IPS-18c (cell line): Measurements from ENCODE around the gene PRRT2.
"Not testable (repeated sequence)": the region's sequence is repeated elsewhere in the genome, so short reads cannot be mapped to it uniquely, and the experiment has no call there.

Source experiments
- H3K4me3 ChIP-seq: 2 replicates; pipeline ENCODE4 v1.7.0; 2013; ENCODE audit warnings: low read depth, mild to moderate bottlenecking, low read length, moderate library complexity; ENCODE audit not compliant: insufficient read depth
- H3K9me3 ChIP-seq: one replicate; pipeline ENCODE4 v1.6.1; 2013; ENCODE audit warnings: mild to moderate bottlenecking, low read length, moderate library complexity; ENCODE audit not compliant: control insufficient read depth, insufficient read depth

Gene PRRT2

GRCh38 chr16:29787155-29787554, 24.8 kb upstream of the PRRT2 start:
- H3K9me3 ChIP-seq, H3K4me3 ChIP-seq: not testable (repeated sequence)

DNA sequence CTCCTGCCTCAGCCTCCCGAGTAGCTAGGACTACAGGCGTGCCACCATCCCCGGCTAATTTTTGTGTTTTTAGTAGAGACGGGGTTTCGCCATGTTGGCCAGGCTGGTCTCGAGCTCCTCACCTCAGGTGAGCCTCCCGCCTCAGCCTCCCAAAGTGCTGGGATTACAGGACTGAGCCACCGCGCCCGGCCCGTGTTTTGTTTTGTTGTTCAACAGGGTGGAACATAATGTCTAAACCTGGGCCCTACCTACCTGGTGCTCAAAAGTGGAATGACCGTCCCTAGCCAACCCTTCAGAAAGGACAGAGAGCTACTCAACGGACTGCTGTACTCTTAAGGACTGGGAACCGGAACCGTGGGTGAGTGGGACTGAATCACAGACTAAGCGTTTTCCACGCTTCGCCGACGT, 22.2 kb upstream of the PRRT2 start:
- Histone ChIP-seq H3K4me3 (peak overlapping the region; percentile 77), H3K9me3 (no peaks in the 10 kb centered on the region)

DNA sequence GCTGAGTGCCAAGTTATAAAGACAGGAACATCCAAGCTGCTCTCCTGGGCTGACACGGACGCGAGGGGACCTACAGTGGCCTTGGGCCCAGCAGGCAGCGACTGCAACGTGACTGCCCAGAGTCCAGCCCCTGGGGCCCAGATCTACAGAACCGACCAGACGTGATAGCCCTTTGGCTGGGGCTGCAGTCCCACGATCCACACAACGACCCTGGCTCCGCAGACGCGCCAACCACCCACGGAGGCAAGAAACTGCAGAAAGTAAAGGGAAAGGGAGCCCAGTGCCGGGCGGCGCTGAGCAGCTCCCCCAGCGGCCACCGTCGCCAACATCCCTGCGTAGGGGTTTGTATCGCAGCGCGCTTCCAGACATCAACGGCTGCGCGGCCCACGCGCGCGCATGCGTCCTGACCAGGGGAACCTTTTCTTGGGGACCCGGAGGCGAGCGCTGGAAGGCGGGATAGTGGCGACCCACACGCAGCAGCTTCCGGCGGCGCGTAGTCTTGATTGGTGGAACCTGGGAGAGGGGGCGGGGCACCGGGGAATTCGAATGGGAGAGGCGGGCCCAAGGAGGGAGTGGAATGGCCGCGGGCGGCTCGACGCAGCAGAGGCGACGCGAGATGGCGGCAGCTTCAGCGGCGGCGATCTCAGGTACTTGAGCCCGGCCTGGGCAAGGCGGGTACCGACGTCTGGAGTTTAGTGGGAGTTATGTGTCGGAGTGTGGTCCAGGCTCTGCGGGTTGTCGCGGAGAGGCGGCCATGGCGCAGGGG, 21.6 kb upstream of the PRRT2 start, which contains the start of gene KIF22:
Gene KIF22 (plus strand): TSS at position 569 of the 766 bp plus-strand sequence. CDS start 9 bp downstream, at position 578.
- H3K4me3 ChIP-seq = peak within 1 kb of the TSS; percentile 86
- no peaks in the 10 kb centered on the region for H3K9me3 ChIP-seq

GRCh38 chr16:29790949-29791844, 20.8 kb upstream of the PRRT2 start:
- H3K4me3 ChIP-seq = peak overlapping the region; percentile 86
- no peaks in the 10 kb centered on the region for H3K9me3 ChIP-seq

GRCh38 chr16:29791845-29792807, 19.9 kb upstream of the PRRT2 start:
- Histone ChIP-seq H3K4me3 (peak overlapping the region; percentile 86), H3K9me3 (no peaks in the 10 kb centered on the region)

DNA sequence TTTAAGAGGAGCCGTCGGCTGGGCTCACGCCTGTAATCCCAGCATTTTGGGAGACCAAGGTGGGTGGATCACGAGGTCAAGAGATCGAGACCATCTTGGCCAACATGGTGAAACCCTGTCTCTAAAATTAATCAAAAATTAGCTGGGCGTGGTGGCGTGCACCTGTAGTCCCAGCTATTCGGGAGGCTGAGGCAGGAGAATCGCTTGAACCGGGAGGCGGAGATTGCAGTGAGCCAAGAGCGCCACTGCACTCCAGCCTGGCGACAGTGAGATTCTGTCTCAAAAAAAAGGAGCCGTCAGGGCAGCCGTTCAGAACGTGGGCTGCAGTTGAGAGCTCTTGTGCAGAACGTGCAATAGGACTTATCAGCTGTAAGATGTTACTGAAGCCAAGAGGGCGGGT, 18.8 kb upstream of the PRRT2 start:
- not testable (repeated sequence) for H3K4me3 ChIP-seq

DNA sequence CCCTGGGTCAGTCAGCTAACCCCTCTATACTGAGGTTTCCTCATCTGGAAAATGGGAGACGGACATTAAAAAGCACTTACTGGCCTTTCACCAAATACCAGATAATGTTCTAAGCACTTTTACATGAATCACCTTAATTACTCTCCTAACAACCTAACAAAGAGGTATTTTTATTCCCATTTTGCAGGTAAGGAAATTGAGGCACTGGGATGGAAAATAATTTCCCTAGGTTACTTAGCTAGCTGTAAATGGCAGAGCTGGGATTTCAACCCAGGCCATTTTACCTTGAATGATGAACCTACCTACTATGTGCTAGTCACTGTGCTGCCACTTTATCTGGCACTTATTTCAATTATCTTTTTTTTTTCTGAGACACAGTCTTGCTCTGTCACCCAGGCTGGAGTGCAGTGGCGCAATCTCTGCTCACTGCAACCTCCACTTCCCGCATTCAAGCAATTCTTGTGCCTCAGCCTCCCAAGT, 17.7 kb upstream of the PRRT2 start:
- H3K4me3 ChIP-seq = no peak overlapping the region
- H3K9me3 ChIP-seq = no peaks in the 10 kb centered on the region

More for the DNA sequence above, 18.8 kb upstream of the PRRT2 start:
- not testable (repeated sequence) for H3K9me3 ChIP-seq

- no peak overlapping the region; the same call in 1 of the 2 replicates for H3K4me3 ChIP-seq
- no peaks in the 10 kb centered on the region for H3K9me3 ChIP-seq
Observed at GRCh38 chr16:29802416-29802935, 9.5 kb upstream of the PRRT2 start.

DNA sequence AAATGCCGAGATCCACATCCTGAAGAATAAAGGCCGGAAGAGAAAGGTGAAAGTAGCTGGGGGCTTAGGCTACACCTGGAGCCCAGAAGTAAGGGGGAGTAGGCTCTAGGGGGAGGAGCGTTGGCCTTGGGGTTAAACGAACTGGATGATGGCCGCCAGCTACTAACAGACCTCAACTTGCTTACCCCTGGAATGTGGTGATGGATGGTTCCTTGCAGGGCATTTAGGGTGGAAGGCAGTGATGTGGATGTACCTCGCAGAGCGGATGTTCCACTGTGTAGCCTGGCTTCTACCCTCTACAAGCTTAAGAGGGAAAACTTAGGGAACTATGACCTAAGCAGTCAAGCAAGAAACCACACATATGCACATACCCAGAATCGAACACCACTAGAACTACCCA, 8.0 kb upstream of the PRRT2 start:
- no peak overlapping the region for H3K4me3 ChIP-seq
- H3K9me3 ChIP-seq = no peaks in the 10 kb centered on the region

DNA sequence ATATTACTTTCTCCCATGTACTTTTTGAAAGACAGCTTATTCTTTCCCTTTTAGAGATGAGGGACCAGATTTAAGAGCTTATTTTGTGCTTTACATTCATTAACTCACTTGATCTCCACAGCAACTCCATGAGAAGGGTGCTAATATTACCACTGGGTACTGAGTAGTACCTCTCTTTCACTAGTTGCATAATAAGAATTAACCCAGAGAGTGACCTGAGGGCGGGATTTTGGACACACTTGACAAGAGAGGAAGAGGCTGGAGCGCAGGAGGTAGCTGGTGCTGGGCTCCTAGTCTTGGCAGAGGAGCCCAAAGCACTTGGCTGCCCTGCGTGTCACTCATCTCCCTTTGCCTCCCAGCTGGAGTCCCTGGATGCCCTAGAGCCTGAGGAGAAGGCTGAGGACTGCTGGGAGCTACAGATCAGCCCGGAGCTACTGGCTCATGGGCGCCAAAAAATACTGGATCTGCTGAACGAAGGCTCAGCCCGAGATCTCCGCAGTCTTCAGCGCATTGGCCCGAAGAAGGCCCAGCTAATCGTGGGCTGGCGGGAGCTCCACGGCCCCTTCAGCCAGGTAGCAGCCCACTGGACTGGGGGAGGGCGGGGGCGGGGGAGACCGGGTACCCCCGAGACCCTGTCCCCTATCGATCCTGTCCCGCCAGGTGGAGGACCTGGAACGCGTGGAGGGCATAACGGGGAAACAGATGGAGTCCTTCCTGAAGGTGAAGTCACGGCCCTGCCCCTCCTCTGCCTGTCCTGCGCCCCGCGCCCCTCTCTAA, 7.3 kb upstream of the PRRT2 start:
- H3K4me3 ChIP-seq = peak overlapping the region; percentile 73

GRCh38 chr16:29805232-29806098, 6.5 kb upstream of the PRRT2 start:
- no peaks in the 10 kb centered on the region for H3K9me3 ChIP-seq
- peak overlapping the region; percentile 73 for H3K4me3 ChIP-seq

More for the DNA sequence above, 7.3 kb upstream of the PRRT2 start:
- no peaks in the 10 kb centered on the region for H3K9me3 ChIP-seq

GRCh38 chr16:29806099-29806579, 5.9 kb upstream of the PRRT2 start, which contains the start of gene MAZ:
MAZ (plus strand) TSS chr16:29806529; CDS start chr16:29806702, 173 bp downstream.
- Histone ChIP-seq H3K9me3 (no peaks in the 10 kb centered on the region), H3K4me3 (peak within 1 kb of the TSS; percentile 88)

DNA sequence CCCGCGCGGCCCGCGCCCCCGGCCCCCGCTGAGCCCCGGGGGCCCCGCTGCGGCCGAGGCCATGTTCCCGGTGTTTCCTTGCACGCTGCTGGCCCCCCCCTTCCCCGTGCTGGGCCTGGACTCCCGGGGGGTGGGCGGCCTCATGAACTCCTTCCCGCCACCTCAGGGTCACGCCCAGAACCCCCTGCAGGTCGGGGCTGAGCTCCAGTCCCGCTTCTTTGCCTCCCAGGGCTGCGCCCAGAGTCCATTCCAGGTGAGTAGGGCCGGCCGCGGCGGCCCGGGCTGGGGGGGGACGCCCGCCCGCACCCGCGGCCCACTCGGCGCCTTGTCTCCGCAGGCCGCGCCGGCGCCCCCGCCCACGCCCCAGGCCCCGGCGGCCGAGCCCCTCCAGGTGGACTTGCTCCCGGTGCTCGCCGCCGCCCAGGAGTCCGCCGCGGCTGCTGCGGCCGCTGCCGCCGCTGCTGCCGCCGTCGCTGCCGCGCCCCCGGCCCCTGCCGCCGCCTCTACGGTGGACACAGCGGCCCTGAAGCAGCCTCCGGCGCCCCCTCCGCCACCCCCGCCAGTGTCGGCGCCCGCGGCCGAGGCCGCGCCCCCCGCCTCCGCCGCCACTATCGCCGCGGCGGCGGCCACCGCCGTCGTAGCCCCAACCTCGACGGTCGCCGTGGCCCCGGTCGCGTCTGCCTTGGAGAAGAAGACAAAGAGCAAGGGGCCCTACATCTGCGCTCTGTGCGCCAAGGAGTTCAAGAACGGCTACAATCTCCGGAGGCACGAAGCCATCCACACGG, 5.2 kb upstream of the PRRT2 start:
- H3K4me3 ChIP-seq = peak overlapping the region; percentile 88
- no peaks in the 10 kb centered on the region for H3K9me3 ChIP-seq
